Measurements from ENCODE around the gene PRKAG2. TPM values are rescaled to one million over a fixed set of nuclear protein-coding genes. Genes with fewer than 3 reads are reported as not detected.
A peak's percentile ranks its signal among the peaks of the same experiment; 100 is the strongest.
"Not testable (repeated sequence)": the region's sequence is repeated elsewhere in the genome, so short reads cannot be mapped to it uniquely, and the experiment has no call there.

Gene PRKAG2
- total and polyA plus RNA-seq, 8 donors = 12.9 to 34.6 (median 18.0) TPM

GRCh38 chr7:151541709-151542499 is 335.0 kb downstream of the PRKAG2 start:
- TF ChIP-seq CTCF (IDR thresholded peaks at IDR 0.05) = no peak
- Histone ChIP-seq H3K36me3 (no peaks in the 10 kb centered on the region), H3K4me3 (no peak overlapping the region), H3K4me1 (no peaks in the 10 kb centered on the region), H3K27ac (no peak overlapping the region), H3K27me3 (no peaks in the 10 kb centered on the region), H3K9me3 (no peaks in the 10 kb centered on the region)
- intact Hi-C loops (cut with DNase I) = no loop called here
- DNase-seq (no peak), ATAC-seq (no peak)

- intact Hi-C loops (cut with DNase I) = no loop called here
- DNase-seq (no peak), ATAC-seq (no peak)
- no peaks in the 10 kb centered on the region for H3K9me3 ChIP-seq
- TF ChIP-seq CTCF (IDR thresholded peaks at IDR 0.05) = no peak
- H3K4me3 ChIP-seq = no peak overlapping the region
- H3K4me1 ChIP-seq = no peaks in the 10 kb centered on the region
- H3K27me3 ChIP-seq = no peaks in the 10 kb centered on the region
- no peak overlapping the region for H3K27ac ChIP-seq
- no peaks in the 10 kb centered on the region for H3K36me3 ChIP-seq
Observed at GRCh38 chr7:151540146-151540545, 336.8 kb downstream of the PRKAG2 start.

- Histone ChIP-seq H3K9me3 (no peaks in the 10 kb centered on the region), H3K27ac (no peak overlapping the region), H3K27me3 (no peaks in the 10 kb centered on the region), H3K4me3 (no peak overlapping the region), H3K36me3 (no peaks in the 10 kb centered on the region), H3K4me1 (no peaks in the 10 kb centered on the region)
- DNase-seq (no peak), ATAC-seq (no peak)
- intact Hi-C loops (cut with DNase I) = no loop called here
- no peak for TF ChIP-seq CTCF (IDR thresholded peaks at IDR 0.05)
Observed at GRCh38 chr7:151539088-151539671, 337.7 kb downstream of the PRKAG2 start.

- Histone ChIP-seq H3K36me3 (no peaks in the 10 kb centered on the region), H3K27ac (no peak overlapping the region), H3K9me3 (no peaks in the 10 kb centered on the region), H3K27me3 (no peaks in the 10 kb centered on the region), H3K4me3 (no peak overlapping the region), H3K4me1 (no peaks in the 10 kb centered on the region)
- intact Hi-C loops (cut with DNase I) = no loop called here
- no peak for TF ChIP-seq CTCF (IDR thresholded peaks at IDR 0.05)
- ATAC-seq (peak; percentile 57), DNase-seq (peak in 2 of 4 donors; percentile 31 to 71)
Observed at GRCh38 chr7:151537818-151538561, 338.9 kb downstream of the PRKAG2 start.

- not testable (repeated sequence) for ATAC-seq
Observed at GRCh38 chr7:151536178-151536577, 340.7 kb downstream of the PRKAG2 start.

More at GRCh38 chr7:151536178-151536577, 340.7 kb downstream of the PRKAG2 start:
- H3K4me3 ChIP-seq; DNase-seq; intact Hi-C loops (cut with DNase I); H3K27ac ChIP-seq; H3K4me1 ChIP-seq; H3K27me3 ChIP-seq; H3K9me3 ChIP-seq; H3K36me3 ChIP-seq: not testable (repeated sequence)

Data from left lung (tissue), 10 donors.